Kidney epithelial cell (primary cell): ENCODE measurements around the gene FAM221A. TPM values are rescaled to one million over a fixed set of nuclear protein-coding genes. Genes with fewer than 3 reads are reported as not detected.
A peak's percentile ranks its signal among the peaks of the same experiment; 100 is the strongest.
"Not testable (repeated sequence)": the region's sequence is repeated elsewhere in the genome, so short reads cannot be mapped to it uniquely, and the experiment has no call there.

Experiments used
- DNase-seq: peaks from one replicate; pipeline ENCODE4 v3.0.0-alpha.2; 2010; ENCODE audit warnings: low read depth
- H3K27me3 ChIP-seq: 2 replicates; pipeline ENCODE4 v1.6.0; 2011; ENCODE audit warnings: low read length; ENCODE audit not compliant: control insufficient read depth, insufficient read depth
- H3K36me3 ChIP-seq: 2 replicates; pipeline ENCODE4 v1.5.1; 2011; ENCODE audit warnings: low read length; ENCODE audit not compliant: control insufficient read depth, insufficient read depth
- H3K4me3 ChIP-seq: 2 replicates; pipeline ENCODE4 v1.5.1; 2011; ENCODE audit warnings: low read depth, mild to moderate bottlenecking, control low read depth, low read length
- total RNA-seq: library from RNA; depleted of rRNA; stranded (reverse); fragments of >200 nt; gene quantifications from 2 replicates; pipeline ENCODE4 v1.2.3, GENCODE V29; 2015
- TF ChIP-seq, protein P1 (sequence below): IDR thresholded peaks from 2 replicates; pipeline ENCODE4 v1.5.1; 2011; ENCODE audit warnings: mild to moderate bottlenecking, moderate library complexity, low read length, control low read depth, inconsistent platforms; ENCODE audit not compliant: insufficient read depth, poor library complexity, severe bottlenecking

FAM221A gene
- total RNA-seq, 1 donor from 2014 or later = 15.5 TPM

DNA sequence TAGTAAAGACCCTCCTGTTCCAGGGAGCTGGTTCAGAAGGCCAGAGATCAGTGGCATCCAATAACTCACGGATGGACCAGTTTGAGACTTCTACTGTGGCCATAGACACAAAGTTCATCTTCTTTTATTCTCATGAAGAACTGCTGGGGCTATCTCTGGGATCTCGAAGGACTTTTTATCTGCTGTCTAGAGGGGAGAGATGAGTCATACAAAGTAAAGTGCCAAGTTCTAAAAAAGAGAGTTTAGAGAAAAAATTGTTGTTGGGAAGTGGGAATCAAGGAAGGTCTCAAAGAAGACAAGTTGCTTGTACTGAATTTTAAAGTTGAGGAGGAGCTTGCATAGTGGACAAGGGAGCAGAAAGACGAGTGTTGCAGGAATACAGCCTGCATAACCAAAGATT lies 8.0 kb upstream of the FAM221A start:
- H3K4me3 ChIP-seq = no peak overlapping the region
- TF ChIP-seq, protein P1, sequence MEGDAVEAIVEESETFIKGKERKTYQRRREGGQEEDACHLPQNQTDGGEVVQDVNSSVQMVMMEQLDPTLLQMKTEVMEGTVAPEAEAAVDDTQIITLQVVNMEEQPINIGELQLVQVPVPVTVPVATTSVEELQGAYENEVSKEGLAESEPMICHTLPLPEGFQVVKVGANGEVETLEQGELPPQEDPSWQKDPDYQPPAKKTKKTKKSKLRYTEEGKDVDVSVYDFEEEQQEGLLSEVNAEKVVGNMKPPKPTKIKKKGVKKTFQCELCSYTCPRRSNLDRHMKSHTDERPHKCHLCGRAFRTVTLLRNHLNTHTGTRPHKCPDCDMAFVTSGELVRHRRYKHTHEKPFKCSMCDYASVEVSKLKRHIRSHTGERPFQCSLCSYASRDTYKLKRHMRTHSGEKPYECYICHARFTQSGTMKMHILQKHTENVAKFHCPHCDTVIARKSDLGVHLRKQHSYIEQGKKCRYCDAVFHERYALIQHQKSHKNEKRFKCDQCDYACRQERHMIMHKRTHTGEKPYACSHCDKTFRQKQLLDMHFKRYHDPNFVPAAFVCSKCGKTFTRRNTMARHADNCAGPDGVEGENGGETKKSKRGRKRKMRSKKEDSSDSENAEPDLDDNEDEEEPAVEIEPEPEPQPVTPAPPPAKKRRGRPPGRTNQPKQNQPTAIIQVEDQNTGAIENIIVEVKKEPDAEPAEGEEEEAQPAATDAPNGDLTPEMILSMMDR = no peak
- no peaks in the 10 kb centered on the region for H3K27me3 ChIP-seq
- H3K36me3 ChIP-seq = no peaks in the 10 kb centered on the region
- no peak for DNase-seq

DNA sequence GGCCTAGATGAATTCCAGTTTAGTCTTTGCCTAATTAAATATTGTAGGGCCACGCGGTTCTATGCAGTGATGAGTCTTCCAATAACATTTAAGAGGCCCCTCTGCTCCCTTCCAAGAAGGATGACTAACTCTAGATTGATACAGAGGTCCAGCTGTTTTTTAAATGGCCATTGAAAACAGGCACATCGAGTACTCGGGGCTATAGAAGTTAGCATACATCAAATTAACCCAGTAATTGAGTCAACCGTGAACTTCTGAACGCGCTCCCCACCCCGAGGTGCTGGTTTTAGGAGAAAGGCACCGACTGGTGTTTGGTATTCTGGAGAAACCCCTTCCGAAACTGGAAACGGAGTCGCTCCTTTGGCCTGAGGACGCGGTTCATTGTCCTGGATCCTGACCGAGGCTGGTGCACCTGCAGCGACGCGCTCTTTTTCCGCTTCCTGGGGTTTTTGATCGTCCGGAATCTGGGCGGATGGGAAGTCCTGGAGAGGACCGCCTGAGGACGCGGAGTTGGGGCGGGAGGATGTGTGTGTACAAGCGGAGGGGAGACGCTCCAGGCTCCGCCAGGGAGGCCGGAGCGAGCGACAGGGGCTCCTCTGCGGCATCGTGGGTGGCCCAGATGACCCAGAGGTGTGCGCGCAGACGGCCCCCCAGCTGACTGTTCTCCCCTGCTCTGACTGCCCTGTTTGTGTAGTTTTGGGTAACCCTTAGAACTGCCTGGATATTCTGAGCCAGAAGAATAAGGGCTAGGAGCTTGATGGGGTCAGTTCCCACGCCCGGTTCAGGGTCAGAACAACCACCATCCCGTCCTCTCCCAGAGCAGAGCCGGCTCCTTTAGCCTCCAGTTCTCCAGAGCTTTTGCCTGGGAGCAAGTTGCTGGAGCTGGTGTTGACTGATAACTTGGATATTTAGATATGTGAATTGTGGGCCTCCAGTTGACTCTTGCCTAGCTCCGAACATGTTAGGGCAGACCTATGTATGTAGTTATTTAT lies 711 bp downstream of the FAM221A start:
- TF ChIP-seq, protein P1 = no peak
- peak; percentile 53 for DNase-seq
- Histone ChIP-seq H3K4me3 (peak overlapping the region; percentile 63), H3K36me3 (no peaks in the 10 kb centered on the region), H3K27me3 (no peaks in the 10 kb centered on the region)

DNA sequence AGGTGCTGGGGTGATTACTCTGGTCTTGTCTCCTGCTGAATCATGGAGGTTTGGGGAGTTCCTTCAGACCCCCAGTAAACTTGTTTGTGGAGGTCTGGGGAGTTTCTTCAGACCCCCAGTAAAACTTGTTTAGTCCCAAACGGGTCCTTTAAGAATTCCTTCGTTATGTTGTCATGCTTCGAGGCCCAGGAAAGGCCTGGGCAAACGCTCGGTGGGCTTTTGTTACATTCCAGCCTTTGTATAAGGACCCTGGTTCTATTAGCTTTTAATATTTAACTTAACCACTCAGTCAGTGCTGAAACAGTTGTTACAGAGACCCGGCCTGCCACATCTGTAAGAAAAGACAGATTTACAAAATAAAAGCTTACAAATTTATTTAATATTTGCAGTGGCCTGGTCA lies 4.0 kb downstream of the FAM221A start:
- not testable (repeated sequence) for H3K27me3 ChIP-seq, DNase-seq, H3K4me3 ChIP-seq, H3K36me3 ChIP-seq

DNA sequence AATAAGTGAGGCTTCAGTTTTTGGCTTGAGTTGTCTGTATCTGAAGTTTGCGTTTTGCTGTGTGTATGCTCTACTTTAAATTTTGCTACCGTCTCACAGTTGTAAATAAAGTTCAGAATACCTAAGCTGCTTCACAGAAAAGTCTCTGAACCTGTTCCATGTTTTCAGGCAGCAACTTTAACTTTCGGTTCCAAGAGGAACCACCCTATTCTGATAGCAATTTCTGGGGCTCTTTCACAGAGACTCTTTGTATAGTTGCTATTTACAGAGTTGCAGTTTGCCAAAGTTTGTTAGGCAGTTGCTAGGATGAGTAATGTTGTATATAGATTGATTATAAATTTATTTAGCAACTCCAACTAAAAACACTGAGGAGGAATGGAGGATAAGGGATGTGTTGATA lies 5.7 kb downstream of the FAM221A start:
- H3K27me3 ChIP-seq = no peaks in the 10 kb centered on the region
- H3K4me3 ChIP-seq = no peak overlapping the region
- no peaks in the 10 kb centered on the region for H3K36me3 ChIP-seq
- TF ChIP-seq, protein P1 = no peak
- no peak for DNase-seq

DNA sequence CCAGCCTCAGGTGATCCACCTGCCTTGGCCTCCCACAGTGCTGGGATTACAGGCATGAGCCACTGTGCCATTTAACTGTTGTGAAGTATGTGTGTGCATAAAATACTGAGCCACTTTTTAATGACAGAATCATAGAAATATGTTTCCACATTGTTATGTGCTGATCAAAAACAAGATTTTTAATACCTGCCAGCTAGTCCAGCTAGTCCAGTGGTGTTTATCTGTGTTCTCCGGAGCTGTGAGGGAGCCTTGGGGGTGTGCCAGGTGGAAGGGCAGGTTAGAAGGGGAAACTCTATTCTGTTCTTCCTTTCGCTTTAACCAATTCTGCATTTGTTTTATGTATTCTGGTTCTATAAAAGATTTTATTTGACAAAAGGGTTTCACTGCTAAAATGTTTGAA lies 7.0 kb downstream of the FAM221A start:
- Histone ChIP-seq H3K4me3 (no peak overlapping the region), H3K36me3 (no peaks in the 10 kb centered on the region), H3K27me3 (no peaks in the 10 kb centered on the region)
- TF ChIP-seq, protein P1 = no peak
- no peak for DNase-seq

DNA sequence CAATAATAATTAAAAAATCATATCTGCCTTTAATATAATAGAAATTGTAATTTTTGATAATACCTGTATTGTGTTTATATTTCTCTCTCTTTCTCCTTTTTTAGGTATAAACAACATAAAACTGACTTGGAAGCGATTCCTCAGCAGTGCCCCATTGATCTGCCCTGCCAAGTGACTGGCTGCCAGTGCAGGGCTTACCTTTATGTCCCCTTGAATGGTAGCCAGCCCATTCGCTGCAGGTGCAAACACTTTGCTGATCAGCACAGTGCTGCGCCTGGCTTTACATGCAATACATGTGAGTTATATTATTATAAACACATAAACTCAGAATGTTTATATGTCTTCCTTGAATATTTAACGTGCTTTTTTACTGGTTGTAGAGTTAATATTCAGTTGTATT lies 9.2 kb downstream of the FAM221A start:
- H3K36me3 ChIP-seq = no peaks in the 10 kb centered on the region
- H3K27me3 ChIP-seq = no peaks in the 10 kb centered on the region
- H3K4me3 ChIP-seq = no peak overlapping the region
- TF ChIP-seq, protein P1 = no peak
- no peak for DNase-seq
